ENCODE data around the gene JAKMIP2.

- TF ChIP-seq ZFP3 (CRISPR knock-in tag; IDR thresholded peaks at IDR 0.05) (no peak), ISL1 (CRISPR knock-in tag; IDR thresholded peaks at IDR 0.05) (no peak), CSRNP3 (CRISPR knock-in tag; IDR thresholded peaks at IDR 0.05) (no peak), CSDC2 (CRISPR knock-in tag; IDR thresholded peaks at IDR 0.05) (no peak), SNAI2 (CRISPR knock-in tag; IDR thresholded peaks at IDR 0.05) (no peak)
Observed at GRCh38 chr5:147743678-147744374, 38.7 kb downstream of the JAKMIP2 start.

Data from SK-N-SH treated with all-trans-retinoic acid at 6 μM for 48 hours (cell line).